K562 (cell line): ENCODE data around the gene RNASE4. TPM values are rescaled to one million over a fixed set of nuclear protein-coding genes. Genes with fewer than 3 reads are reported as not detected.

Experiments used
- CXXC5 ChIP-seq: fragments of 250-450 bp; sonication (Bioruptor Pico); IDR thresholded peaks from 2 replicates; pipeline ENCODE4 v1.8.0; 2022; ENCODE audit warnings: inconsistent platforms, mild to moderate bottlenecking, moderate library complexity
- MCM7 ChIP-seq, 2 experiments: fragments of 450-650 bp; IDR thresholded peaks; 2 replicates each; pipeline ENCODE4 v1.6.1; 2016 to 2018
- NFIX ChIP-seq: fragments of 250-450 bp; sonication (Bioruptor Pico); IDR thresholded peaks from 2 replicates; pipeline ENCODE4 v1.4.0; 2020; ENCODE audit warnings: low read depth, mild to moderate bottlenecking, moderate library complexity
- NKRF ChIP-seq: fragments of 450-650 bp; IDR thresholded peaks from 2 replicates; pipeline ENCODE4 v1.6.1; 2016; ENCODE audit warnings: borderline replicate concordance
- SLC30A9 ChIP-seq: fragments of 250-450 bp; sonication (Bioruptor Pico); IDR thresholded peaks from 2 replicates; pipeline ENCODE4 v1.8.0; 2022; ENCODE audit warnings: mild to moderate bottlenecking, moderate library complexity
- TEAD1 ChIP-seq, 2 experiments: fragments of 450-650 bp in 1 of 2; sonication (generic) in 1 of 2; formaldehyde crosslinking; IDR thresholded peaks; 2 replicates each; pipeline versions ENCODE4 v1.4.0 to v1.8.0; 2020 to 2022; ENCODE audit warnings: mild to moderate bottlenecking in 2 of 2, missing genetic modification reagents in 1 of 2
- ZNF134 ChIP-seq: fragments of 250-450 bp; sonication (Bioruptor Pico); conservative IDR thresholded peaks from 2 replicates; pipeline ENCODE4 v1.4.0; 2020
- ZNF174 ChIP-seq: fragments of 250-450 bp; sonication (Bioruptor Pico); IDR thresholded peaks from 2 replicates; pipeline ENCODE4 v1.4.0; 2020; ENCODE audit warnings: mild to moderate bottlenecking
- ZNF696 ChIP-seq: fragments of 250-450 bp; sonication (Bioruptor Pico); conservative IDR thresholded peaks from 2 replicates; pipeline ENCODE4 v1.4.0; 2020; ENCODE audit warnings: mild to moderate bottlenecking, moderate library complexity
- ZNF717 ChIP-seq: fragments of 250-450 bp; sonication (Bioruptor Pico); IDR thresholded peaks from 2 replicates; pipeline ENCODE4 v1.5.0; 2021
- polyA plus RNA-seq, 8 experiments: library from polyadenylated mRNA; depleted of rRNA in 4 of 8; stranded (reverse) in 5 of 8; unstranded in 3 of 8; fragments of >200 nt; fragmentation: Nextera tagmentation in 2 of 8; fragmentation: Illumina TruSeq in 1 of 8; extraction: Ambion mirVana in 2 of 8; extraction: Trizol in 1 of 8; gene quantifications; 2 replicates each; pipeline versions ENCODE4 v1.2.1 to v1.2.3, GENCODE V29; 2011 to 2014; ENCODE audit warnings: inconsistent platforms in 1 of 8, missing spikeins in 1 of 8
- total RNA-seq, 7 experiments: library from RNA; depleted of rRNA in 6 of 7; stranded (reverse); fragments of >200 nt in 6 of 7; fragmentation: Illumina TruSeq in 2 of 7; extraction: Trizol in 2 of 7; gene quantifications; 2 replicates each; pipeline versions ENCODE4 v1.2.1 to v1.2.3, GENCODE V29; 2011 to 2021; ENCODE audit warnings: low replicate concordance in 1 of 7
- TF ChIP-seq, protein P1 (sequence below), 2 experiments: fragments of 450-650 bp in 1 of 2; IDR thresholded peaks; 2 replicates each; pipeline ENCODE4 v1.6.1; 2011 to 2017; ENCODE audit warnings: low read depth in 2 of 2, antibody characterized with exemption in 1 of 2, borderline replicate concordance in 1 of 2, low read length in 1 of 2, mild to moderate bottlenecking in 1 of 2, mixed read lengths in 1 of 2; ENCODE audit not compliant: control insufficient read depth in 1 of 2

RNASE4 gene
- total and polyA plus RNA-seq, 9 of the 15 experiments (the other 6 are each of a cell fraction or from before 2014, with no cell fraction given): 0.09 to 0.22 (median 0.13) TPM; not detected in 2

GRCh38 chr14:20657216-20658211, 26.8 kb upstream of the RNASE4 start (continued):
- TF ChIP-seq ZNF174 (no peak), ZNF717 (CRISPR knock-in tag) (no peak), SLC30A9 (no peak), ZNF134 (no peak), TEAD1 (CRISPR knock-in tag; IDR thresholded peaks at IDR 0.05) (no peak), MCM7 (IDR thresholded peaks at IDR 0.05) (no peak), NFIX (no peak), NKRF (no peak), ZNF696 (no peak), CXXC5 (CRISPR knock-in tag) (no peak)
- TF ChIP-seq, protein P1, sequence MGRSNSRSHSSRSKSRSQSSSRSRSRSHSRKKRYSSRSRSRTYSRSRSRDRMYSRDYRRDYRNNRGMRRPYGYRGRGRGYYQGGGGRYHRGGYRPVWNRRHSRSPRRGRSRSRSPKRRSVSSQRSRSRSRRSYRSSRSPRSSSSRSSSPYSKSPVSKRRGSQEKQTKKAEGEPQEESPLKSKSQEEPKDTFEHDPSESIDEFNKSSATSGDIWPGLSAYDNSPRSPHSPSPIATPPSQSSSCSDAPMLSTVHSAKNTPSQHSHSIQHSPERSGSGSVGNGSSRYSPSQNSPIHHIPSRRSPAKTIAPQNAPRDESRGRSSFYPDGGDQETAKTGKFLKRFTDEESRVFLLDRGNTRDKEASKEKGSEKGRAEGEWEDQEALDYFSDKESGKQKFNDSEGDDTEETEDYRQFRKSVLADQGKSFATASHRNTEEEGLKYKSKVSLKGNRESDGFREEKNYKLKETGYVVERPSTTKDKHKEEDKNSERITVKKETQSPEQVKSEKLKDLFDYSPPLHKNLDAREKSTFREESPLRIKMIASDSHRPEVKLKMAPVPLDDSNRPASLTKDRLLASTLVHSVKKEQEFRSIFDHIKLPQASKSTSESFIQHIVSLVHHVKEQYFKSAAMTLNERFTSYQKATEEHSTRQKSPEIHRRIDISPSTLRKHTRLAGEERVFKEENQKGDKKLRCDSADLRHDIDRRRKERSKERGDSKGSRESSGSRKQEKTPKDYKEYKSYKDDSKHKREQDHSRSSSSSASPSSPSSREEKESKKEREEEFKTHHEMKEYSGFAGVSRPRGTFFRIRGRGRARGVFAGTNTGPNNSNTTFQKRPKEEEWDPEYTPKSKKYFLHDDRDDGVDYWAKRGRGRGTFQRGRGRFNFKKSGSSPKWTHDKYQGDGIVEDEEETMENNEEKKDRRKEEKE (IDR thresholded peaks at IDR 0.05; ENCODE audit: borderline replicate concordance in 1 of 2, control insufficient read depth in 1 of 2, low read depth in 2 of 2, low read length in 1 of 2): no peak
